HCT116 (cell line): Measurements from ENCODE around the gene PARP9.

ENCODE experiments used
- ELF1 ChIP-seq: IDR thresholded peaks from 2 replicates; pipeline ENCODE4 v1.6.1; 2012; ENCODE audit warnings: low read depth, borderline replicate concordance
- EZH2 ChIP-seq: fragments of 200-600 bp; sonication (generic); IDR thresholded peaks from 2 replicates; pipeline ENCODE4 v1.6.1; 2017; ENCODE audit warnings: antibody characterized with exemption, mixed run types
- EZH2phosphoT487 ChIP-seq: fragments of 200-600 bp; IDR thresholded peaks from 2 replicates; pipeline ENCODE4 v1.6.1; 2018; ENCODE audit warnings: antibody characterized with exemption, borderline replicate concordance
- JUND ChIP-seq: IDR thresholded peaks from 2 replicates; pipeline ENCODE4 v1.6.1; 2012
- POLR2A ChIP-seq: IDR thresholded peaks from 2 replicates; pipeline ENCODE4 v1.7.0; 2011; ENCODE audit warnings: borderline replicate concordance; ENCODE audit not compliant: insufficient read depth, insufficient read length; ENCODE audit errors: extremely low read depth
- POLR2AphosphoS5 ChIP-seq: IDR thresholded peaks from 2 replicates; pipeline ENCODE4 v1.6.1; 2011; ENCODE audit warnings: mild to moderate bottlenecking, low read depth, low read length, moderate library complexity
- TCF7L2 ChIP-seq: IDR thresholded peaks from 2 replicates; pipeline ENCODE4 v1.7.0; 2011; ENCODE audit warnings: borderline replicate concordance, inconsistent platforms; ENCODE audit not compliant: insufficient read depth, insufficient read length; ENCODE audit errors: extremely low read depth
- TF ChIP-seq, protein P1 (sequence below), 3 experiments: fragments of 200-600 bp in 1 of 3; sonication (generic) in 1 of 3; IDR thresholded peaks in 2 of 3; conservative IDR thresholded peaks in 1 of 3; 2 replicates each; pipeline ENCODE4 v1.5.1; 2012 to 2017; ENCODE audit warnings: low read depth in 2 of 3, low read length in 2 of 3, antibody characterized with exemption in 1 of 3, borderline replicate concordance in 1 of 3, control low read depth in 1 of 3, mild to moderate bottlenecking in 1 of 3, mixed read lengths in 1 of 3, mixed run types in 1 of 3, moderate library complexity in 1 of 3; ENCODE audit not compliant: insufficient read depth in 1 of 3
- TF ChIP-seq, protein P2 (sequence below): IDR thresholded peaks from 2 replicates; pipeline ENCODE4 v1.6.1; 2012

DNA sequence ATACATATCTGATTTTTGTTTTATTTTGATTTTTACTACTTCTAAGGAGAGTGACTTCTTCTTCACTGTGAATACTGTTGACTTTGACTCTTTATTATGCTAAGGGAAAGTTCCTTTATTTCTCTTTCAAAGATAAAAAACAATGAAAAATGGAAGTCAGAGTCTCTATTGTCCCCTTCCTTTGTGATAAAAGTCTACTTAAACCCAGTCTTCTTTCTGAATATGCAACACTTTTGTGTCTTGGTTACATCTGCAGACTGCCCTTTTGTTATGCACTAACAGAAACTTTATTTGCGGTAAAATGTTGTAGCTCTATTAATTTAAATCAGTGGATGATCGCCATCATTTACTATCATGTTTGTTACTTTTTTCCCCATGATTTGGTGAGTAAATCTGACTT lies 26.5 kb upstream of the PARP9 start:
- TF ChIP-seq POLR2AphosphoS5 (no peak), JUND (no peak), TCF7L2 (no peak), POLR2A (no peak), EZH2 (no peak), EZH2phosphoT487 (no peak), ELF1 (no peak)
- TF ChIP-seq, protein P1, sequence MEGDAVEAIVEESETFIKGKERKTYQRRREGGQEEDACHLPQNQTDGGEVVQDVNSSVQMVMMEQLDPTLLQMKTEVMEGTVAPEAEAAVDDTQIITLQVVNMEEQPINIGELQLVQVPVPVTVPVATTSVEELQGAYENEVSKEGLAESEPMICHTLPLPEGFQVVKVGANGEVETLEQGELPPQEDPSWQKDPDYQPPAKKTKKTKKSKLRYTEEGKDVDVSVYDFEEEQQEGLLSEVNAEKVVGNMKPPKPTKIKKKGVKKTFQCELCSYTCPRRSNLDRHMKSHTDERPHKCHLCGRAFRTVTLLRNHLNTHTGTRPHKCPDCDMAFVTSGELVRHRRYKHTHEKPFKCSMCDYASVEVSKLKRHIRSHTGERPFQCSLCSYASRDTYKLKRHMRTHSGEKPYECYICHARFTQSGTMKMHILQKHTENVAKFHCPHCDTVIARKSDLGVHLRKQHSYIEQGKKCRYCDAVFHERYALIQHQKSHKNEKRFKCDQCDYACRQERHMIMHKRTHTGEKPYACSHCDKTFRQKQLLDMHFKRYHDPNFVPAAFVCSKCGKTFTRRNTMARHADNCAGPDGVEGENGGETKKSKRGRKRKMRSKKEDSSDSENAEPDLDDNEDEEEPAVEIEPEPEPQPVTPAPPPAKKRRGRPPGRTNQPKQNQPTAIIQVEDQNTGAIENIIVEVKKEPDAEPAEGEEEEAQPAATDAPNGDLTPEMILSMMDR (IDR thresholded peaks at IDR 0.05 in 2 of 3, conservative IDR thresholded peaks at IDR 0.05 in 1 of 3; ENCODE audit: borderline replicate concordance in 1 of 3, insufficient read depth in 1 of 3, low read depth in 2 of 3, low read length in 2 of 3): no peak
- TF ChIP-seq, protein P2, sequence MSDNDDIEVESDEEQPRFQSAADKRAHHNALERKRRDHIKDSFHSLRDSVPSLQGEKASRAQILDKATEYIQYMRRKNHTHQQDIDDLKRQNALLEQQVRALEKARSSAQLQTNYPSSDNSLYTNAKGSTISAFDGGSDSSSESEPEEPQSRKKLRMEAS: no peak
